Measurements from ENCODE around the gene ANXA8. TPM values are rescaled to one million over a fixed set of nuclear protein-coding genes. Genes with fewer than 3 reads are reported as not detected.

Gene ANXA8
- total and polyA plus RNA-seq, 2 of the 13 experiments (the other 11 are each of a cell fraction or from before 2014, with no cell fraction given): not detected

- TF ChIP-seq ZNF318 (CRISPR knock-in tag; IDR thresholded peaks at IDR 0.05) (no peak), NR2F6 (IDR thresholded peaks at IDR 0.05) (no peak), NR2F6 (CRISPR knock-in tag; IDR thresholded peaks at IDR 0.05) (no peak), ZNF430 (CRISPR knock-in tag; IDR thresholded peaks at IDR 0.05) (no peak), IRF9 (CRISPR knock-in tag; IDR thresholded peaks at IDR 0.05; ENCODE audit: borderline replicate concordance) (no peak)
These were observed 26.4 kb downstream of the ANXA8 start (continued) for GRCh38 chr10:47457528-47457820.
